ENCODE results near the gene PCDHGA1.

- TF ChIP-seq CTBP1 (IDR thresholded peaks at IDR 0.05; ENCODE audit: borderline replicate concordance) (no peak), ELF4 (IDR thresholded peaks at IDR 0.05) (no peak), BHLHE40 (IDR thresholded peaks at IDR 0.05; ENCODE audit: borderline replicate concordance) (no peak), L3MBTL2 (conservative IDR thresholded peaks at IDR 0.05) (no peak), HDGF (IDR thresholded peaks at IDR 0.05; ENCODE audit: borderline replicate concordance) (no peak), SP1 (IDR thresholded peaks at IDR 0.05) (no peak), NFRKB (IDR thresholded peaks at IDR 0.05) (no peak)
Observed at GRCh38 chr5:141342773-141343172, 12.5 kb downstream of the PCDHGA1 start.

Measured in HEK293T (cell line).